ENCODE data around the gene RNF38. TPM values are rescaled to one million over a fixed set of nuclear protein-coding genes. Genes with fewer than 3 reads are reported as not detected.
"Not testable (repeated sequence)": the region's sequence is repeated elsewhere in the genome, so short reads cannot be mapped to it uniquely, and the experiment has no call there.

The RNF38 gene
- total RNA-seq, 1 donor = 14.7 TPM

DNA sequence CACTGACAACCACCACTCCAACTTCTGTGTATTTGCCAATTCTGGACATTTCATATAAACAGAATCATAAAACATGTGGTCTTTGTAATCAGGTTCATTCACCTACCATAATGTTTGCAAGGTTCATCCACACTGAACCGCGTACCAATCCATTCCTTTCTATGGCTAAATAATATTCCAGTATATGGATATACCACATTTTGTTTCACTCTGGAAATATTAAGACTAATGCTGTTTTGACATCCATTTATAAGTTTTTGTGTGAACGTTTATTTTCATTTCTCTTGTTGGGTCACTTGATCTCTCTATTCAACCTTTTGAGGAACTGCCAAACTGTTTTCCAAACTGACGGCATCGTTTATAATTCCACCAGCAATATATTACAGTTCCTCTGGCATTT is 26.3 kb upstream of the RNF38 start:
- TF ChIP-seq, protein P1, sequence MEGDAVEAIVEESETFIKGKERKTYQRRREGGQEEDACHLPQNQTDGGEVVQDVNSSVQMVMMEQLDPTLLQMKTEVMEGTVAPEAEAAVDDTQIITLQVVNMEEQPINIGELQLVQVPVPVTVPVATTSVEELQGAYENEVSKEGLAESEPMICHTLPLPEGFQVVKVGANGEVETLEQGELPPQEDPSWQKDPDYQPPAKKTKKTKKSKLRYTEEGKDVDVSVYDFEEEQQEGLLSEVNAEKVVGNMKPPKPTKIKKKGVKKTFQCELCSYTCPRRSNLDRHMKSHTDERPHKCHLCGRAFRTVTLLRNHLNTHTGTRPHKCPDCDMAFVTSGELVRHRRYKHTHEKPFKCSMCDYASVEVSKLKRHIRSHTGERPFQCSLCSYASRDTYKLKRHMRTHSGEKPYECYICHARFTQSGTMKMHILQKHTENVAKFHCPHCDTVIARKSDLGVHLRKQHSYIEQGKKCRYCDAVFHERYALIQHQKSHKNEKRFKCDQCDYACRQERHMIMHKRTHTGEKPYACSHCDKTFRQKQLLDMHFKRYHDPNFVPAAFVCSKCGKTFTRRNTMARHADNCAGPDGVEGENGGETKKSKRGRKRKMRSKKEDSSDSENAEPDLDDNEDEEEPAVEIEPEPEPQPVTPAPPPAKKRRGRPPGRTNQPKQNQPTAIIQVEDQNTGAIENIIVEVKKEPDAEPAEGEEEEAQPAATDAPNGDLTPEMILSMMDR (IDR thresholded peaks at IDR 0.05; ENCODE audit: insufficient read depth, low read depth, low read length) = no peak
- H3K4me3 ChIP-seq (ENCODE audit: low read depth, low read length) = no peak overlapping the region

GRCh38 chr9:36424289-36425055 is 24.4 kb upstream of the RNF38 start:
- no peak overlapping the region for H3K4me3 ChIP-seq (ENCODE audit: low read depth, low read length)
- TF ChIP-seq, protein P1 (IDR thresholded peaks at IDR 0.05; ENCODE audit: insufficient read depth, low read depth, low read length) = no peak
- DNase-seq (ENCODE audit: low read depth) = no peak

More for the DNA sequence above, 26.3 kb upstream of the RNF38 start:
- DNase-seq (ENCODE audit: low read depth) = no peak

DNA sequence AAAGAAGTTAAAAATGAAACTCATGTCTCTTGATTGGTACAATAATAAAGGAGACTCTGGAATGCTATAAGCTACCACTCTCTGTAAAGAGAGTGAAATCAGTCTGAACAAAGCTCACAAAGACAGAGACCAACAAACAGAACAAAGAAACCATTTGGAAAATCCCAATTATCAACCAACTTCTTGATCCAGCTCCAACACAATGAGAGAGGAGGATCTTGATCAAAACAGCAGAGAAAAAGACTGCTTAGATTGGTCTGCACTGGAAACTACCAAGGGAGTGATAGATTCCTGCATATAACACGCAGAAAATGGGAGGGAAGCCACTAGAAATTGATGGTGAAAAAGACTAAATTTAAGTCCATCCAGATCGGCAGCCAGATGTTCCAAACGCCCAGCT is 23.1 kb upstream of the RNF38 start:
- TF ChIP-seq, protein P1 (IDR thresholded peaks at IDR 0.05; ENCODE audit: insufficient read depth, low read depth, low read length) = no peak

GRCh38 chr9:36416890-36417289 is 16.8 kb upstream of the RNF38 start:
- no peak overlapping the region for H3K4me3 ChIP-seq (ENCODE audit: low read depth, low read length)
- TF ChIP-seq, protein P1 (IDR thresholded peaks at IDR 0.05; ENCODE audit: insufficient read depth, low read depth, low read length) = no peak

More for the DNA sequence above, 23.1 kb upstream of the RNF38 start:
- no peak for DNase-seq (ENCODE audit: low read depth)
- H3K4me3 ChIP-seq (ENCODE audit: low read depth, low read length) = no peak overlapping the region

DNA sequence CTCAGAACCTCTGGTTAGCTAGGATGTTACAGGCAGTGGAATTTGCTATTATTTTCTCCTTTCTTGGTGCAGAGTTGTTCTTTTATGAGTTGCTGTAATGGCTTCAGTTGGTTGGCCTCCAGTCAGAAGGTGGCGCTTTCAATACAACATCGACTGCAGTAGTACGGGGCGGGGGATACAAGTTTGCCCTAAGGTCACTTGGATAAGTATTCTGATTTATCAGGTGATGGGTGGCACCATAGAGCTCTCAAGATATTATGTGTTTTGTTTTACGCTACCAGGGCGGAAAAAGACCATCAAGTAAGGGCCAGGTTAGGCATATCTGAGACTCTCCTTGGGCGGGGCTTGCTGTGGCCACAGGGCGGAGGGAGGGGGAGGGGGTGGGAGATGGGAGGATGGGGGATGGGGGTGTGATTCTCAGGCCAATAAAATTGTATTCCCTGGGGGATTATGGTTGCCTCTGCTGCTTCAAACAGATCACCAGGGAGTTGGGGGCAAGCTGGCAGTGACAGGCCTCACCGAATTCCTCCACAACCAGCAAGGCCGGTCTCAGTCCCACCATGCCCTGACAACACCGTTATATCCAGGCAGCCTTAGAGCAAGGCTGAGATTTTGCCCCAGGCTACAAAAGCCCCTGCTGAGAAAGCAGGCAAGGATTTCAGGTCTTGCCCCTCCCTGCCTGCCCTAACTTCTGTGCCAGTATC is 15.9 kb upstream of the RNF38 start:
- no peak for DNase-seq (ENCODE audit: low read depth)
- H3K4me3 ChIP-seq (ENCODE audit: low read depth, low read length) = no peak overlapping the region
- TF ChIP-seq, protein P1 (IDR thresholded peaks at IDR 0.05; ENCODE audit: insufficient read depth, low read depth, low read length) = no peak

More at GRCh38 chr9:36416890-36417289, 16.8 kb upstream of the RNF38 start:
- DNase-seq (ENCODE audit: low read depth) = no peak

- H3K4me3 ChIP-seq (ENCODE audit: low read depth, low read length); DNase-seq (ENCODE audit: low read depth): not testable (repeated sequence)
Observed at GRCh38 chr9:36411410-36411809, 11.3 kb upstream of the RNF38 start.

DNA sequence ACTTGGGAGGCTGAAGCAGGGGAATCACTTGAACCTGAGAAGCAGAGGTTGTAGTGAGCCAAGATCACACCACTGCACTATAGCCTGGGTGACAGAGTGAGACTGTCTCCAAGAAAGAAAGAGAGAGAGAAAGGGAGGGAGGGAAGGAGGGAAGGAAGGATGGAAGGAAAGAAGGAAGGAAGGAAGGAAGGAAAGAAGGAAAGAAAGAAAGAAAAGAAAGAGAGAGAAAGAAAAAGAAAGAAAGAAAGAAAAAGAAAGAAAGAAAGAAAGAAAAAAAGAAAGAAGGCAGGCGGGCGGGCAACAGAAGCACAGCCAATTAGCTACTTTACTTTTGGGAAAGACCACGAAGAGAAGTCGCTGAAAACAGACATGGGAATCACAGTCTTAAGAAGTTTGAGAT is 9.0 kb upstream of the RNF38 start:
- DNase-seq (ENCODE audit: low read depth); H3K4me3 ChIP-seq (ENCODE audit: low read depth, low read length): not testable (repeated sequence)
